ENCODE results near the gene UGP2.
A peak's percentile ranks its signal among the peaks of the same experiment; 100 is the strongest.
"Not testable (repeated sequence)": the region's sequence is repeated elsewhere in the genome, so short reads cannot be mapped to it uniquely, and the experiment has no call there.

UGP2 gene

GRCh38 chr2:63893163-63893562 is 51.5 kb downstream of the UGP2 start:
- DNase-seq (ENCODE audit: low spot score): no peak

GRCh38 chr2:63894167-63894566 is 52.5 kb downstream of the UGP2 start:
- DNase-seq (ENCODE audit: low spot score): no peak

- no peak for DNase-seq (ENCODE audit: low spot score)
Observed at GRCh38 chr2:63898839-63899238, 57.1 kb downstream of the UGP2 start.

- no peak for DNase-seq (ENCODE audit: low spot score)
Observed at GRCh38 chr2:63899639-63900038, 57.9 kb downstream of the UGP2 start.

- no peak for DNase-seq (ENCODE audit: low spot score)
Observed at GRCh38 chr2:63902149-63902548, 60.5 kb downstream of the UGP2 start.

GRCh38 chr2:63903003-63903402 is 61.3 kb downstream of the UGP2 start:
- DNase-seq (ENCODE audit: low spot score): peak; percentile 5

- DNase-seq (ENCODE audit: low spot score): no peak
Observed at GRCh38 chr2:63914311-63914710, 72.6 kb downstream of the UGP2 start.

GRCh38 chr2:63926815-63927214 is 85.1 kb downstream of the UGP2 start:
- no peak for DNase-seq (ENCODE audit: low spot score)

GRCh38 chr2:63932104-63932503 is 90.4 kb downstream of the UGP2 start:
- DNase-seq (ENCODE audit: low spot score): not testable (repeated sequence)
